MM.1S (cell line): ENCODE data around the gene AFP.

Experiments used
- CTCF ChIP-seq: fragments of 300-600 bp; sonication (generic); IDR thresholded peaks from 2 replicates; pipeline ENCODE4 v1.5.1; 2016; ENCODE audit warnings: antibody characterized with exemption, low read length, mixed read lengths
- EZH2 ChIP-seq: fragments of 300-600 bp; sonication (generic); optimal IDR thresholded peaks from 2 replicates; pipeline ENCODE3; 2017; ENCODE audit warnings: low read depth, mild to moderate bottlenecking, antibody characterized with exemption, low read length, mixed read lengths

- TF ChIP-seq CTCF (no peak), EZH2 (no peak)
Measured at GRCh38 chr4:73420615-73421014, 15.4 kb upstream of the AFP start.
